UCSD-AML1 (cell line): ENCODE results near the gene VSTM2B.

Source experiments
- DNase-seq: peaks from one replicate; lab custom pipeline; 2025; ENCODE audit not compliant: unreplicated experiment; lab: John Stamatoyannopoulos, UW

Gene VSTM2B

GRCh38 chr19:29529646-29530539 is 4.1 kb downstream of the VSTM2B start:
- no peak for DNase-seq

- DNase-seq, result no peak
Observed at GRCh38 chr19:29530540-29531457, 5.0 kb downstream of the VSTM2B start.

GRCh38 chr19:29531458-29532025 is 5.7 kb downstream of the VSTM2B start:
- no peak for DNase-seq

- DNase-seq, result no peak
Observed at GRCh38 chr19:29532097-29532496, 6.3 kb downstream of the VSTM2B start.

GRCh38 chr19:29532956-29533355 is 7.2 kb downstream of the VSTM2B start:
- DNase-seq, result no peak

- no peak for DNase-seq
Observed at GRCh38 chr19:29533578-29534544, 8.1 kb downstream of the VSTM2B start.

GRCh38 chr19:29535214-29535831 is 9.5 kb downstream of the VSTM2B start:
- DNase-seq, result no peak

- no peak for DNase-seq
Observed at GRCh38 chr19:29535984-29536508, 10.3 kb downstream of the VSTM2B start.

GRCh38 chr19:29537181-29537580 is 11.4 kb downstream of the VSTM2B start:
- DNase-seq, result no peak

- no peak for DNase-seq
Observed at GRCh38 chr19:29537601-29538000, 11.8 kb downstream of the VSTM2B start.

GRCh38 chr19:29538146-29538545 is 12.4 kb downstream of the VSTM2B start:
- DNase-seq, result no peak

GRCh38 chr19:29538651-29539050 is 12.9 kb downstream of the VSTM2B start:
- no peak for DNase-seq

- no peak for DNase-seq
Observed at GRCh38 chr19:29539131-29539530, 13.3 kb downstream of the VSTM2B start.

GRCh38 chr19:29539670-29540069 is 13.9 kb downstream of the VSTM2B start:
- no peak for DNase-seq

GRCh38 chr19:29540114-29540513 is 14.3 kb downstream of the VSTM2B start:
- no peak for DNase-seq

GRCh38 chr19:29541473-29542253 is 15.9 kb downstream of the VSTM2B start:
- no peak for DNase-seq

- no peak for DNase-seq
Observed at GRCh38 chr19:29542327-29542726, 16.5 kb downstream of the VSTM2B start.

GRCh38 chr19:29542776-29543175 is 17.0 kb downstream of the VSTM2B start:
- no peak for DNase-seq

- DNase-seq, result no peak
Observed at GRCh38 chr19:29543381-29543780, 17.6 kb downstream of the VSTM2B start.
